Activated naive CD8-positive, alpha-beta T cell treated with anti-CD3 and anti-CD28 coated beads, Interleukin-2, amount 50 U/mL, for 24 hours (primary cell): ENCODE results near the gene SLC10A6.

Source experiments
- ATAC-seq: fragments of 150-1000 bp; cut with Tn5 transposase; one replicate; pipeline ENCODE4 v1.10.0; 2021
- DNase-seq: peaks from one replicate; pipeline ENCODE4 v3.0.0; 2021
- H3K27ac Mint-ChIP-seq: one replicate; pipeline ENCODE4 v1.8.0; 2021; ENCODE audit warnings: mild to moderate bottlenecking, mixed read lengths
- H3K27me3 Mint-ChIP-seq: one replicate; pipeline ENCODE4 v1.8.0; 2021; ENCODE audit warnings: mixed read lengths
- H3K36me3 Mint-ChIP-seq: one replicate; pipeline ENCODE4 v1.8.0; 2021; ENCODE audit warnings: low read depth, mixed read lengths
- H3K4me1 Mint-ChIP-seq: one replicate; pipeline ENCODE4 v1.8.0; 2021; ENCODE audit warnings: mixed read lengths
- H3K4me3 Mint-ChIP-seq: one replicate; pipeline ENCODE4 v1.8.0; 2021; ENCODE audit warnings: mild to moderate bottlenecking, moderate library complexity, mixed read lengths
- H3K9me3 Mint-ChIP-seq: one replicate; pipeline ENCODE4 v1.8.0; 2021; ENCODE audit warnings: mixed read lengths

The SLC10A6 gene

GRCh38 chr4:86872135-86872534, 23.0 kb upstream of the SLC10A6 start:
- no peak for DNase-seq
- Mint-ChIP-seq H3K9me3 (no peaks in the 10 kb centered on the region), H3K27ac (no peak overlapping the region), H3K4me3 (no peak overlapping the region), H3K27me3 (peaks cover 2% of the 10 kb centered on the region), H3K4me1 (no peaks in the 10 kb centered on the region), H3K36me3 (peaks cover 1% of the 10 kb centered on the region)
- no peak for ATAC-seq

GRCh38 chr4:86870442-86871069, 21.4 kb upstream of the SLC10A6 start:
- DNase-seq (no peak), ATAC-seq (no peak)
- no peaks in the 10 kb centered on the region for H3K9me3 Mint-ChIP-seq
- peaks cover 1% of the 10 kb centered on the region for H3K36me3 Mint-ChIP-seq
- H3K4me3 Mint-ChIP-seq: no peak overlapping the region
- H3K4me1 Mint-ChIP-seq: no peaks in the 10 kb centered on the region
- no peak overlapping the region for H3K27ac Mint-ChIP-seq
- H3K27me3 Mint-ChIP-seq: peaks cover 2% of the 10 kb centered on the region

GRCh38 chr4:86857341-86858052, 8.3 kb upstream of the SLC10A6 start:
- H3K27ac Mint-ChIP-seq: no peak overlapping the region
- no peaks in the 10 kb centered on the region for H3K27me3 Mint-ChIP-seq
- H3K9me3 Mint-ChIP-seq: no peaks in the 10 kb centered on the region
- H3K4me1 Mint-ChIP-seq: no peaks in the 10 kb centered on the region
- DNase-seq (no peak), ATAC-seq (no peak)
- H3K4me3 Mint-ChIP-seq: no peak overlapping the region
- H3K36me3 Mint-ChIP-seq: no peaks in the 10 kb centered on the region

- DNase-seq: no peak
- Mint-ChIP-seq H3K9me3 (no peaks in the 10 kb centered on the region), H3K27ac (no peak overlapping the region), H3K4me1 (no peaks in the 10 kb centered on the region), H3K4me3 (no peak overlapping the region), H3K27me3 (no peaks in the 10 kb centered on the region), H3K36me3 (no peaks in the 10 kb centered on the region)
- ATAC-seq: no peak
Observed at GRCh38 chr4:86856896-86857295, 7.7 kb upstream of the SLC10A6 start.

- Mint-ChIP-seq H3K27ac (no peak overlapping the region), H3K4me3 (no peak overlapping the region), H3K27me3 (no peaks in the 10 kb centered on the region), H3K4me1 (peaks cover 1% of the 10 kb centered on the region), H3K36me3 (no peaks in the 10 kb centered on the region), H3K9me3 (no peaks in the 10 kb centered on the region)
- ATAC-seq: no peak
- no peak for DNase-seq
Observed at GRCh38 chr4:86855572-86855971, 6.4 kb upstream of the SLC10A6 start.

GRCh38 chr4:86853209-86853608, 4.0 kb upstream of the SLC10A6 start:
- Mint-ChIP-seq H3K27me3 (peaks cover 1% of the 10 kb centered on the region), H3K27ac (no peak overlapping the region), H3K4me1 (peaks cover 2% of the 10 kb centered on the region), H3K36me3 (no peaks in the 10 kb centered on the region), H3K9me3 (no peaks in the 10 kb centered on the region), H3K4me3 (no peak overlapping the region)
- DNase-seq: no peak
- no peak for ATAC-seq

- Mint-ChIP-seq H3K4me3 (no peak overlapping the region), H3K4me1 (peaks cover 2% of the 10 kb centered on the region), H3K27me3 (peaks cover 1% of the 10 kb centered on the region), H3K9me3 (no peaks in the 10 kb centered on the region), H3K27ac (no peak overlapping the region), H3K36me3 (no peaks in the 10 kb centered on the region)
- DNase-seq (no peak), ATAC-seq (no peak)
Observed at GRCh38 chr4:86848136-86848535, 1.0 kb downstream of the SLC10A6 start.

GRCh38 chr4:86847571-86847970, 1.6 kb downstream of the SLC10A6 start:
- Mint-ChIP-seq H3K36me3 (no peaks in the 10 kb centered on the region), H3K9me3 (no peaks in the 10 kb centered on the region), H3K27me3 (peaks cover 1% of the 10 kb centered on the region), H3K27ac (no peak overlapping the region), H3K4me1 (peaks cover 2% of the 10 kb centered on the region), H3K4me3 (no peak overlapping the region)
- no peak for ATAC-seq
- DNase-seq: no peak

- no peaks in the 10 kb centered on the region for H3K9me3 Mint-ChIP-seq
- H3K4me1 Mint-ChIP-seq: peaks cover 2% of the 10 kb centered on the region
- no peak overlapping the region for H3K27ac Mint-ChIP-seq
- ATAC-seq (no peak), DNase-seq (no peak)
- no peak overlapping the region for H3K4me3 Mint-ChIP-seq
- H3K36me3 Mint-ChIP-seq: no peaks in the 10 kb centered on the region
- peaks cover 1% of the 10 kb centered on the region for H3K27me3 Mint-ChIP-seq
Observed at GRCh38 chr4:86846921-86847320, 2.3 kb downstream of the SLC10A6 start.

GRCh38 chr4:86845593-86845992, 3.6 kb downstream of the SLC10A6 start:
- Mint-ChIP-seq H3K27me3 (peaks cover 1% of the 10 kb centered on the region), H3K36me3 (no peaks in the 10 kb centered on the region)
- DNase-seq: no peak

GRCh38 chr4:86841309-86841708, 7.9 kb downstream of the SLC10A6 start:
- Mint-ChIP-seq H3K27me3 (no peaks in the 10 kb centered on the region), H3K27ac (no peak overlapping the region), H3K9me3 (no peaks in the 10 kb centered on the region), H3K36me3 (no peaks in the 10 kb centered on the region), H3K4me1 (no peaks in the 10 kb centered on the region), H3K4me3 (no peak overlapping the region)
- ATAC-seq (no peak), DNase-seq (no peak)

More at GRCh38 chr4:86845593-86845992, 3.6 kb downstream of the SLC10A6 start:
- no peak overlapping the region for H3K4me3 Mint-ChIP-seq
- H3K27ac Mint-ChIP-seq: no peak overlapping the region
- ATAC-seq: no peak
- no peaks in the 10 kb centered on the region for H3K9me3 Mint-ChIP-seq
- peaks cover under 1% of the 10 kb centered on the region for H3K4me1 Mint-ChIP-seq

- Mint-ChIP-seq H3K4me1 (no peaks in the 10 kb centered on the region), H3K36me3 (no peaks in the 10 kb centered on the region), H3K27me3 (no peaks in the 10 kb centered on the region), H3K9me3 (no peaks in the 10 kb centered on the region), H3K4me3 (no peak overlapping the region), H3K27ac (no peak overlapping the region)
- no peak for ATAC-seq
- no peak for DNase-seq
Observed at GRCh38 chr4:86840858-86841257, 8.3 kb downstream of the SLC10A6 start.

- Mint-ChIP-seq H3K4me1 (no peaks in the 10 kb centered on the region), H3K27ac (no peak overlapping the region), H3K9me3 (no peaks in the 10 kb centered on the region), H3K4me3 (no peak overlapping the region), H3K36me3 (no peaks in the 10 kb centered on the region), H3K27me3 (no peaks in the 10 kb centered on the region)
- no peak for DNase-seq
- ATAC-seq: no peak
Observed at GRCh38 chr4:86837691-86838503, 11.3 kb downstream of the SLC10A6 start.

- H3K36me3 Mint-ChIP-seq: no peaks in the 10 kb centered on the region
- H3K4me3 Mint-ChIP-seq: no peak overlapping the region
- no peaks in the 10 kb centered on the region for H3K4me1 Mint-ChIP-seq
- H3K27me3 Mint-ChIP-seq: no peaks in the 10 kb centered on the region
- no peak overlapping the region for H3K27ac Mint-ChIP-seq
- DNase-seq (no peak), ATAC-seq (no peak)
- no peaks in the 10 kb centered on the region for H3K9me3 Mint-ChIP-seq
Observed at GRCh38 chr4:86835677-86836076, 13.5 kb downstream of the SLC10A6 start.

- Mint-ChIP-seq H3K9me3 (no peaks in the 10 kb centered on the region), H3K27me3 (no peaks in the 10 kb centered on the region), H3K4me3 (no peak overlapping the region), H3K27ac (no peak overlapping the region), H3K4me1 (no peaks in the 10 kb centered on the region), H3K36me3 (no peaks in the 10 kb centered on the region)
- no peak for DNase-seq
- ATAC-seq: no peak
Observed at GRCh38 chr4:86834901-86835300, 14.3 kb downstream of the SLC10A6 start.
